ENCODE measurements around the gene TMED6. TPM values are rescaled to one million over a fixed set of nuclear protein-coding genes. Genes with fewer than 3 reads are reported as not detected.
A peak's percentile ranks its signal among the peaks of the same experiment; 100 is the strongest.

Gene TMED6
- total RNA-seq (2014; rRNA removed; shearing (Covaris generic)): not detected in 2 replicates

DNA sequence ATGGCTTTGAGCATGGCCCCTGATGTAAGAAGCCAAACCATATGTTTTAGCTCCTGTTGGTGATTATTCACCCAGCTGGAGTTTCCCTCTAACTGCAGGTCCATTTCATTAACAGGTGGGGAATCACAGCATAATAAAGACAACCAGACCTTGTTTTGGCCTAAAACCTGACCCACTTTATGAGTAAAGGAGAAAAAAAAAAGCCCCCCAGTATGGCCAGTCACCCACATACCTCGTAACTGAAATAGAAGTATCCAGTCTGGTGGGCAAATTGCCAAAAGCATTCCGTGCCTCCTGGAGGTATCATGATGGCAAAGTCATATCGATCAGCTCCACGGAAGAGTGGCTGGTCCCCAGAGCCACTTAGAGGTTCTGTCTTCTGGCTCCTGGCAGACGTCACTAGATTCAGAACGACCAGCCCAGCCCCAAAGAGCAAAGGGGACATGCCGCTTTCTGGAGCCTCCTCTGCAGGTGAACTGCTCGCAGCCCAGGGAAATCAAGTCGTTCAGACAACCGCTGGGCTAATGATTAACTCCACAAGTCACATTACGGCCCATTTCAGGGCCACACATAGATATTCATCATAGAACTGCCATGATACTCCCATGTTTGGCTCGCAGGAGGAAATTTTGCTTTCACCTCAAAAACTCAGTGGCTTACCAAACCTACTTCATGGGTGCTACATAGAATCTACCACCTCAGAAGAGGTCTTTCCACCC lies at the start of gene TMED6:
TMED6 (minus strand) TSS at position 478 of the 719 bp plus-strand sequence; CDS start at position 445, 33 bp downstream.
- DNase-seq (ENCODE audit: low spot score): no peak

DNA sequence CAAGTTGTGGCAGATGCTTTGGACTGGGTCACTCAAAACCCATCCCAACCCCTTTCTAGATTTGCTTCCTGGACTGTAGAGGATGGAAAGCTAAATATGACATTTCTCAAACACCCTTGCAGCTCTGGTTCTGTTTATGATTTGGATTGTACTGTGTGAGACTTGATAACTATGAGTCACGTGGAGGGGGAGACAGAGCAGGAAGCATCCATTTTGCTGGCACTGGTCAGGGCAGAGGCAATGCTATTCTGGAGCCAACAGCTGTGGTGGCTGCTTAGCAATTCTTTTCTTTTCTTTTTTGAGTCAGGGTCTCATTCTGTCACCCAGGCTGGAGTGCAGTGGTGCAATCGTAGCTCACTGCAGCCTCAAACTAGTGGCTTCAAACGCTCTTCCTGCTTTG lies 47.8 kb upstream of the TMED6 start:
- no peak for DNase-seq (ENCODE audit: low spot score)

DNA sequence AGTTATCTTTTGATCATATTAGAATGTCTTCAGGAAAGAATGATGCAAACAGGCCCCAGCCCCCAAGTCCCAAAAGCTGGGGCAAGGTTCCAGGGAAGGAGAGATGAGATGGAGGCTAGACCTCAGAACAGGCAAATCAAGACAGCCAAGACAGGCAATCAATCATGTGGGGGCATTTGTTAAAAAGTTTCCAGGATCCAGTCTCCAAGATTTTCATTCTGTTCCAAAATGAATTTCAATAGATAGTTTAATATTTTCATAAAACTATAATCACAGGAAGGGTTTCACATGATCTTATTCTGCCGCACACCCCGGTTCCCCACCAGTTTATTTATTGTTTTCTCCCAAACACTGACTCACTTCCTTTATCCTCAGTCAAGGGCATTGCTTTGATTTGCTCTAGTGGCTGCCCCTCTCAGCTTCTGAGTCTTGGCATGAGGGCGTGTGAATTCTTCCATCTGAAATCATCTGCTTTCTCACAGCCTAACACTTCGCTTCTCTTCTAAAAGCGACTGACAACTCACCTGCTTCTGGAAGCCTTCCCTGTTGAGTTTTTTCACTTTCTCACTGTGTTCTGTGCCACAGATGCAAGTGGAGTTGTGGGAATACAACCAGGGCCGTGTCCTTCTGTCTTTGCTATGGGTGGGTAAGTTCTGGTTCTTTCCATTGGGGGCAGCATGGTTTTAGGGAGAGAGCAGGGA lies 46.4 kb upstream of the TMED6 start:
- DNase-seq (ENCODE audit: low spot score): peak; percentile 79

DNA sequence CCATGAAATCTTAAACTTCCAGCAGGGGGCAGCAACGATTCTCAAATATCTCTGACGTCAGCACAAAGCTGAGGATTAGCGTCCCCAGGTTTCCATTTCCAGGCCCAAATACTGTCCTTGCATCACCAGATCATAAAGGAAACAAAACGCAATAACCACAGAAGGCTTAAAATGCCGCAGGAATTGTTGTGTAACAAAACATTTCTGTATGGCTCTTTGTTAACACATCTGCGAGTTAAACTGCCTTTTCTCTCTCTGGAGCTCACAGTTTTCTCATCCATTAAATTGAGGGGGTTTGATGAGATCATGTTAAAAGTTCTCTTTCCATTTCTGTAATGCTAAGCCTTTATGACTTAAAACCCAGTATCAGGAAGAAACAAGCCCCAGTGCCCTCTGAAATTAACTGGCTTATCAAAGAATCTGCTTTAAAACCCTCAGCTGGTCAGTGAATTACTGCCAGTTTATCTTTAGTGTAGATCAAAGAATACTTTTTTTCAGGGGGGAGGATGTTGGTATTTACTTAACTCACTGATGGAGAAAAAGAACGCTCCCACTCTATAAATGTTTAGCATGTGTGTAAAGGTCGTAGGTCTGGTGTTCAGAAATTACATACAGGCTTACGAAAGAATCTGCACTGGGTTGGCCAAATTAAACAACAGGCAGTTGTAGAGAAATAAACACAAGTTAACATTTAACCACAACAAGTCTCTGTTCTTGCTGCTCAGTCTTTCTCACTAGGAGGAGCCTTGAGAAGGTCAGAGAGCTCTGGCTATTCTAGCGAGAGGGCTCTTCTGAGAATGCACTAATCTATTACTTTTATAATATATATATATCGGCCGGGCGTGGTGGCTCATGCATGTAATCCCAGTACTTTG lies 44.8 kb upstream of the TMED6 start:
- peak; percentile 96 for DNase-seq (ENCODE audit: low spot score)

DNA sequence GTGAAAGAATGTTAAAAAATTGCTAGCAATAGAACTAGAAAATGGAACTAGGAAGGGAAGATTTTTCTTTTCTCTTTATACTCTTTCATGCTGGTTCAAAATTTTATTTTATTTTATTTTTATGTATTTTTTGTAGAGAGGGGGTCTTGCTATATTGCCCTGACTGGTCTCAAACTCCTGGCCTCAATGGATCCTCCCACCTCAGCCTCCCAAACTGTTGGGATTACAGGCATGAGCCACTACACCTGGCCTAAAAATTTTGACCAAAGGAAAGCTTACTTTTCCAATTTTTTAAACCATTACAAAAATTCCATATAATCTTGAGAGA lies 44.2 kb upstream of the TMED6 start:
- DNase-seq (ENCODE audit: low spot score): no peak

DNA sequence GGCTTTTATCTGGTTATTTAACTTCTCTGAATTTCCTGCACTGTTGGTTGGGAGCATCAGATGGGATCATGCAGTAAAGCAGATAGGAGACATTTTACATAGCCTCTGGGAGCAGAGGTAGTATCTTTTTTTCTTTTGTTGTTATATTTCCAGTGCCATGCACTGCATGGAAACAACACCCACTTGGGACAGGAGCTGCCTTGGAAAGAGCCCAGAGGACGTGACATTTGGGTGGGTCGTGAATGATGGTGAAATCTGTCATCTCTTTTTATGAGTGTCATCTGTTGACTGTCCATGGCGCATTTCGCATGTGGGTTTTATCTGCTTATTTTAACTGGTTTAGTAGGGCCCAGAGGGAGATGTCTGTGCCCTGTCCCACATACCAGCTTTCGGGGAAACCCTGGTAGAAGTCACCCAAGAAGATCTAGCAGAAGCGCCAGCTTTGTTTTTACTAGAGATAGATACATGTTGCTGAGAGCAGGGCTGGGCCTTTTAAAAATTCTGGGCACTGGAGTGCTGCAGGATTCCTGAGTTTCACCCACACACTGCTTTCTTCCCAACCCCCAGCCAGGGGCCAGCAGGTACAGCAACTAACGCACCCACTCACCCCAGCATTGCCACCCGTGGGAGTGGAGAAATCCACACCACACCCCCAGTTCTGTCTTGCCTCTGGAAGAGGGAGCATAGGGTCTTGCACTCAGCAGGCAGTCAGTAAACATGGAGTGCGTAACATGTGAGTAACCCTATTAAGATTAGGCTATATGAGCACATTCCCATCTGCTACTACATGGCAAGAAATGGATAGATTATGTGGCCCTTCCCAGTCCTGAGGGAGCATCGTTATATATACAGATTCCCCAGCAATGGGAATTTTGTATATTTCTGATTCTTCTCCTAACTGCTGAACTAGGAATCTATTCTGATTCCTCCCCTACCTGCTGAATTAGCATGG lies 42.6 kb upstream of the TMED6 start:
- no peak for DNase-seq (ENCODE audit: low spot score)

DNA sequence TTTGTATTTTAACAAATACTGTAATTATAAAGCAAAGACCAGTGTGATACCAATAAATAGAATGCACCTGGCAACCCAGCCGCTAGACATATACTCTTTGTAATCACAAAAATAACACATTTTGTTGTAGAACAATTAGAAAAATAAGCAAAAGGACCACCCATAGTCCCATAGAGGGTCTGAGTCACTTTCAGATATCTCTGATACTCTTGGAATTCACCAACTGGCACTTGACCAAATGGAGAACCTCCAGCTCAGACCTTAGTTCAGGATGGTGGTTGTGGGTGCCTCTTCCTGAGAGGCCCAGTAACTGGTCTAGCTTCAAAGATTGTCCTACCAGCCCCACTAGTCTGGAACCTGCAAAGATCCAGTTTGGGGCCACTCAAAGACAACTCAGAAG lies 35.0 kb upstream of the TMED6 start:
- DNase-seq (ENCODE audit: low spot score): no peak

DNA sequence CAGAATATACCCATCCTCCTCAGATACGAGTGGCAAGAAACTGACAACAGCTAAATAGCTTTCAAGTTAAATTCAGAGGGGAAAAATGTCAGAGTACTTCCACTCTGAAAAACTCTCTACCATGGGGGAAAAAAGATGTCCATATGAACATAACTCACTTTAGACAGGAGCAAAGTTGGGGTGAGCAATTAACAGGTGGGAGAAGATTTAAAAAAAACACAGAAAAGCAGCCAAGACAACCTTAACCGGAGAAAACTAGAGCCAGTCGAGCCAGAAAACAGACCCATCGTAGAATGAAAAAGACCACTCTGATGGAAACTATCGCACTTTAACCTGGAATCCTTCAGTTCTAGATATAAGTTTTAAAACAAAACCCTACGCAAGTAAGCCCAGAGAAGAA lies 33.4 kb upstream of the TMED6 start:
- DNase-seq (ENCODE audit: low spot score): no peak

DNA sequence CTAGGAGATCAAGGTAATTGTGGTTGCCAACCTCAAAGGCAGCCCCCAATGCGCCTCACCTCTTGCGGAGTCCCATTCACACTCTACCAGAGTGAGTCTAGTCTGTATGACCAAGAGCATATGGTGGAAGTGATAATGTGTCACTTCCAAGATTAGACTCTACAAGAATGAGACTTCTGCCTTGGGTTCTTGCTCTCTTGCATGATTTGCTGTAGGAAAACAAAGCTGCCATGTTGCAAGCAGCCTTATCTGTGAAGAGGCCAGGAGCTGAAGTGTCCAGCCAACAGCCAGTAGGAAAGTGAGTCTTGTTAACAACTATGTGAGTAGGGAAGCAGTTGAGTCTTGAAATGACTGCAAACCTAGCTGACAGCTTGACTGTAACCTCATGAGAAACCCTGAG lies 30.8 kb upstream of the TMED6 start:
- DNase-seq (ENCODE audit: low spot score): no peak

DNA sequence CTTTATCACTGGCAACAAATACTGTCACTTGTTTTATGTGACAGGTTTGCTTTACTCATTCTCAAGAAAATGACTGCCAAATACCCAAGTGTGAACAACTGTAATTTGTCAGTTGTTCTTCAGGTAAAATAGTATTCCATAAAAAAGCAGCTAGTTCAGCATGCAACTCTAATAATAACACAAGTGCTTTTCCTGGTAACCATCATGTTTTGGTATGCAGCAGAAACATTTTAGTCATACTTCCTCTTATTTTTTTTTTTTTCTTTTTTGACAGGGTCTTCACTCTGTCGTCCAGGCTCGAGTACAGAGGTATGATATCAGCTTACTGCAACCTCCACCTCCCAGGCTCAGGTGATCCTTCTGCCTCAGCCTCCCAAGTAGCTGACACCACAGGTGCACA lies 29.6 kb upstream of the TMED6 start:
- no peak for DNase-seq (ENCODE audit: low spot score)

DNA sequence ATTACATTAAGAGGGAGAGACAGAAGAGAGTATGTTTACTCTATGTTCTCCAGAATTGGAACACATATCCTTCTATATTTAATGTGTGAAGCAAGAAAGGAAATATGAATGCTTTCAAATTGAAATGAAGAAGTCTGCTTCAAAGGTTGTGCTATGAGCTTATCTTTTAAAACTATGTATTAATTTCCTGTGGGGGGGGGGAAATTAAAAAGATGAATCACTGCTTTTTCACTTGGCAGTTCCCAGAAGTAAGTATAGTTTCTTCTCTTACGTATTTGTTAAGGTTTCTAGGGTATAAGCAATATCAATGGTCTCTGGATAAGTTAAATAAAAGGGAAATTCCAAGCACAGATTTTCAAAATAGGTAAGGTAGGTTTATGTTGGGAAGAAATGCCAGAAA lies 27.2 kb upstream of the TMED6 start:
- no peak for DNase-seq (ENCODE audit: low spot score)

DNA sequence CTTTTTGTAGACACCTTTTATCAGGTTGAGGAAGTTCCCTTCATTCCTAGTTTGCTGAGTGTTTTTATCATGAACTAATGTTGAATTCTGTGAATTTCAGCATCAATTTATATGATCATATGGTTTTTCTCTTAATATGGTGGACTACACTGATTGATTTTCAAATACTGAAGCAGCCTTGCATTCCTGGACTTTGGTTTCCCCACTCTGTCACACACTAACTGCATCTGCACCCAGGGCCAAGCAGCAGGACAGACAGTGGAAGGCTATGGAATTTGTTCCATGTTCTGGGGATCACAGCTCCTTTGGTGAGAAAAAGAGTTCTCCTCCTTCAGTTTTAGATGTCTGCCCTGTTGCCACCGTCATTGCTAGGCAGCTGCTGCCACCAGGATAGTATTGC lies 26.4 kb upstream of the TMED6 start:
- DNase-seq (ENCODE audit: low spot score): no peak

DNA sequence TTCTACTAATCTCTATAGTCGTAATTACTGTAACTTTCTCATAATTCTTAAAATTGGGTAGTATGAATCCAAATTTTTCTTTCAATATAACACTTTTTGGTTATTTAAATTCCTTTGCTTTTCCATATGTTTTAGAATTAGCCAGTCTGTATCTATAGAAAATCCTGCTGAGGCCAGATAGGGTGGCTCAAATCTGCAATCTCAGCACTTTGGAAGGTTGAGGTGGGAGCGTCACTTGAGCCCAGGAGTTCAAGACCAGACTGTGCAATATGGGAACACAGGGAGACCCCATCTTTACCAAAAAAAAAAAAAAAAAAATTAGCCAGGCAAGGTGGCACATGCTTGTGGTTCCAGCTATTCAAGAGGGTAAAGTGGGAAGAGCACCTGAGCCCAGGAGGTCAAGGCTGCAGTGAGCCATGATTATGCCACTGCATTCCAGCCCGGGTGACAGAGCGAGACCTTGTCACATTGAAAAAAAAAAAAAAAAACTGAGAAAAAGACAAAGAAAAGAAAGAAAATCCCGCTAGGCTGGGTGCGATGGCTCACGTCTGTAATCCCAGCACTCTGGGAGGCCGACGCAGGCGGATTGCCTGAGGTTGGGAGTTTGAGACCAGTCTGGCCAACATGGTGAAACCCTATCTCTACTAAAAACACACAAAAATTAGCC lies 24.9 kb upstream of the TMED6 start:
- no peak for DNase-seq (ENCODE audit: low spot score)

DNA sequence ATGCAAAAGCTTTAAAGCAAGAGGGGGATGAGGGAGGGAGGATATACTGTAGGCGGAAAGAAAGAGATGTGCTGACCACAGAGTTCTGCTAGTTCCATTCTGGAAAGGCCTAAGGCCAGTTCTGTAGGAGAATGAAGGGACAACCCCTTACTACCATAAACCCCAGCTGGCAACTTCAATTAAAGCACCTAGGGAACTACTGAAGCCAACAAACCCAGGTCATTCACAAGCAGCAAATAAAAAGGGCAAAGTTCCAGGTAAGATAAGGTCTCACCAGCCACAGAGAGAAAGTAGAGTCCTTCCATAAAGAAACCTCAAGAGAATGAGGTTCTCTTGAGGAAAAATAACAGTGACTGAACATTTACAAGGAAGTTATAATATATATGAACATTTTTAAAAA lies 21.4 kb upstream of the TMED6 start:
- no peak for DNase-seq (ENCODE audit: low spot score)

DNA sequence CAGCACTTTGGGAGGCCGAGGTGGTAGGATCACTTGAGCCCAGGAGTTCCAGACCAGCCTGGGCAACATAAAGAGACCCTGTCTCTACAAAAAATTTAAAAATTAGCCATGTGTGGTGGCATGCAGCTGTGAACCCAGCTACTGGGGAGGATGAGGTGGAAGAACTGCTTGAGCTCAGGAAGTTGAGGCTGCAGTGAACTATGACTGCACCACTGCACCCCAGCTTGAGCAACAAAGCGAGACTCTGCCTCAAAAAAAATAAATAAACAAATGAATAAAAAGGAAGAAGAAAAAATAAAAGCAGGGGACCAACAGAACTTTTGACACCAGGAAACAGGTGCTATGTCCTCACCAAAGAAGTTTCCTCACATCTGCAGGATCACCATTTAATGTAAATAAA lies 20.0 kb upstream of the TMED6 start:
- no peak for DNase-seq (ENCODE audit: low spot score)

DNA sequence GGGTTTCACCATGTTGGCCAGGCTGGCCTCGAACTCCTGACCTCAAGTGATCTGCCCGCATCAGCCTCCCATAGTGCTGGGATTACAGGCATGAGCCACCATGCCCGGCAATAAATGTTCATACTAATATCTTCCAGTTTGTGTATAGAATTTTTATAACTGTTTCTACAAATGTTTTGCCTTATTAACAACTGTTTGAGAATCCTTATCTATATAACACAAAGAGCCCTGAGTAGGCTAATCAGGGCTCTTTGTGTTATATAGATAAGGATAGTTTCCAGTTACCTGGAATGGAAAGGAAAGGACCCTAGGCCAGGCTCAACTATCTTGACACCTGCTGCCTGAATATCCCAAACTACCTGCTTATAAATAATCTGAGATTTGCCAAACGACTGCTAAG lies 17.3 kb upstream of the TMED6 start:
- DNase-seq (ENCODE audit: low spot score): no peak

DNA sequence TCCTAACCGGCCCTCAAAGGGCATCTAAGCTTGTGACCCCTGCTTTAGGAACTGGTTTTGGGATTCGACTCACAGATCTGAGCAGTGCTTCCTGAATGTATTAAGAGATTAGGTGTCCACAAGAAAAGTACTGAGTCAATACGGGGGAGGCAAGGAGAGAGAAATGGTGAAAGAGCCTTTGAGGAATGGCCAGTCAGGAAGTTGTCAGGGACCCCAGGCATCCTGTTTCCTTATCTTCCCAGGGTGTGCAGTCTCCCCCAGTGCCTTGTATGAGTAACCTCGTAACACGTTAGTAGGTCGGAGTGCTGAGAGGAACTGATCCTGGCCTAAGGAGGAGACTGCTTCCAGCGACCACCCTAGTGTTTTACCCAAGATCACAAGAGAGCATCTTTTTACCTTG lies 16.4 kb upstream of the TMED6 start:
- no peak for DNase-seq (ENCODE audit: low spot score)

DNA sequence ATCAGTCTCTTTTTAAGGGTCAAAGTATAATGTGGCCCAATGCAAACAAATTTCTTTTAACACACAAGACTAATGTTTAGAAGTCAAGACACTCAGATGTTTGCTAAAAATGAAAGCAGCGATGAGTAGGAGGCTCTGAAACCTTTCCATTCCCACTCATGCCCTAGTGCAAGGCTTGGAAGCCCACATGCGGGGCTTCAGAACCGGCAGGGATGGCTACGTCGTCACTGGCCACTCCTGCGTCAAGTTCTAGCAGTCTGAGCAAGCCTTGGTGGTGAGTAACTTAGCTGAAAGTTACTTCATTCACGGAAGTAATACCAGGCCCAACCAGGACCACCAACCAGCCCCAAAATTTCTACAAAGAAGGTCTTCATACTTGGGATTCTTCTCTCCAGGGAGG lies 14.8 kb upstream of the TMED6 start:
- no peak for DNase-seq (ENCODE audit: low spot score)

DNA sequence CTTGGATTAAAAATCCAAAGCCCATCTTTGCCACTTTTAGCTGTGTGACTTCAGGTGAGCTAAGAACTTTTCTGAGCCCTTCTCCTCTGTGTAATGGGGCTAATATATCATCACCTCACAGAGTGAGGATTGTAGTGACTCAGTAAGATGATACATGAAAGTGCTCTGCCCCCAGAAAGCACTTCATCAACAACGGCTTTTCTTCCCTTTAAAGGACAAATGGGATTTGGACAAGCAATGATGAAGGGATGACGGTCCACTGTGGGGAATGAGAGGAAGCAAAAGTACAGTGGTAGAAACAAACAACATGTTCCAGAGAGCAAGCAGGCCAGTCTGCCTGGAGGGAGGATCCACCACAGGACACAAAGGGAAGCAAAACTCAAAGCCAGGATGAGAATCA lies 14.3 kb upstream of the TMED6 start:
- no peak for DNase-seq (ENCODE audit: low spot score)

DNA sequence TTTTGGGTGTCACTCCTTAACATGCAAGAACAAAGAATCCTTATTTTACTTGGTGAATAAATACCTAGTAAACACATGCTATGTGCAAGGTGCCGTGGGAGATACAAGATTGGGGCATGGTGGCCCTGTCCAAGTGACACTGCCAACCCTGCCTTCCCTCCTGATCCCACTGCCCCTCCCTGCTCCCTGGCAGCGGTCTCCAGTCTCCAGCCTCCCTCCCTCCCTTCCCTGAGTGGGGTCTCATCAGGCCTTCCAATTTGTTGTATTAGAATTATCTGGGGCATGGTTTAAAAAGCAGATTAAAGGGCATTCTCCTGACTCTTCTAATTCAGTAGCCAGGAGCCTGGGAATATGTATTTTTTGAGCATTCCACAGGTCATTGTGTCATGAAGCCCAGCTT lies 12.5 kb upstream of the TMED6 start:
- no peak for DNase-seq (ENCODE audit: low spot score)

DNA sequence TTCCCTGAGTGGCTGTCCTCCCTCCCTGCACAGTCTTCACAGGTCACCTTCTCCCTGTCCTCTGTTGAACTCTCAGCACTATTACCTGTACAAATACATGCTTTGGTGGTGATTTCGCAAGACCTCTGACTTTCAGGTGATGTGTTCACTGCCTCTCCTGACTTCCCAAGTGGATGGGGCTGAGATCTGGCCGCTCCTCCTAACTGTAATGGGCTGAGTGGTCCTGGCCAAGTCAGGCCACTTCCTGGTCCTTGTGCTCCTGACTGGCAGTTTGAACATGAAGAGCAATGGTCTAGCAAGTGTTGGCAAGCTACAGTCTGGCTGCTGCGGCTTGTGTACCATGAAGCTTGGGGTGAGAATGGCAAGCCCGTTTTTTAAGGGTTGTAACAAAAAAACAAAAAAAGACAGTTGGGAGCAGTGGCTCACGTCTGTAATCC lies 11.7 kb upstream of the TMED6 start:
- no peak for DNase-seq (ENCODE audit: low spot score)
